ENCODE data around the gene PPAT. TPM values are rescaled to one million over a fixed set of nuclear protein-coding genes. Genes with fewer than 3 reads are reported as not detected.
A peak's percentile ranks its signal among the peaks of the same experiment; 100 is the strongest.

PPAT gene
- total and polyA plus RNA-seq, 9 donors, result 10.9 to 15.6 (median 11.9) TPM

GRCh38 chr4:56440983-56441382 lies 5.6 kb upstream of the PPAT start:
- no peaks in the 10 kb centered on the region for H3K27me3 ChIP-seq (ENCODE audit: control insufficient read depth, insufficient read depth, low read length)
- H3K4me1 ChIP-seq (ENCODE audit: control insufficient read depth, insufficient read depth, low read length), result no peaks in the 10 kb centered on the region
- H3K36me3 ChIP-seq (ENCODE audit: control insufficient read depth, insufficient read depth, low read length), result peaks cover 13% of the 10 kb centered on the region
- H3K27ac ChIP-seq (ENCODE audit: low read length), result no peak overlapping the region
- H3K9me3 ChIP-seq (replicated peaks; ENCODE audit: control insufficient read depth, low read depth, low read length), result no peaks in the 10 kb centered on the region
- no peak overlapping the region for H3K4me3 ChIP-seq (ENCODE audit: low read length)
- no peak for DNase-seq
- no CpG with 5 or more reads among the region's 1 CpG for WGBS (ENCODE audit: insufficient coverage)

- Histone ChIP-seq H3K27ac (ENCODE audit: low read length) (no peak overlapping the region), H3K36me3 (ENCODE audit: control insufficient read depth, insufficient read depth, low read length) (peaks cover 10% of the 10 kb centered on the region), H3K4me1 (ENCODE audit: control insufficient read depth, insufficient read depth, low read length) (peaks cover 5% of the 10 kb centered on the region), H3K9me3 (replicated peaks; ENCODE audit: control insufficient read depth, low read depth, low read length) (no peaks in the 10 kb centered on the region), H3K4me3 (ENCODE audit: low read length) (no peak overlapping the region), H3K27me3 (ENCODE audit: control insufficient read depth, insufficient read depth, low read length) (no peaks in the 10 kb centered on the region)
- WGBS (ENCODE audit: insufficient coverage), result no CpG with 5 or more reads among the region's 2 CpGs
- DNase-seq, result no peak
These were observed 3.4 kb upstream of the PPAT start for GRCh38 chr4:56438766-56439165.

GRCh38 chr4:56434599-56435139 lies 746 bp downstream of the PPAT start:
- no peaks in the 10 kb centered on the region for H3K36me3 ChIP-seq (ENCODE audit: control insufficient read depth, insufficient read depth, low read length)
- peak overlapping the region; percentile 95 for H3K4me3 ChIP-seq (ENCODE audit: low read length)
- H3K27me3 ChIP-seq (ENCODE audit: control insufficient read depth, insufficient read depth, low read length), result no peaks in the 10 kb centered on the region
- H3K4me1 ChIP-seq (ENCODE audit: control insufficient read depth, insufficient read depth, low read length), result peaks cover 5% of the 10 kb centered on the region
- no peaks in the 10 kb centered on the region for H3K9me3 ChIP-seq (replicated peaks; ENCODE audit: control insufficient read depth, low read depth, low read length)
- WGBS (ENCODE audit: insufficient coverage), result 0% methylated on average over 13 of the region's 15 CpGs
- peak overlapping the region; percentile 100 for H3K27ac ChIP-seq (ENCODE audit: low read length)
- peak; percentile 62 for DNase-seq

GRCh38 chr4:56433280-56433679 lies 2.1 kb downstream of the PPAT start:
- Histone ChIP-seq H3K4me1 (ENCODE audit: control insufficient read depth, insufficient read depth, low read length) (peaks cover 5% of the 10 kb centered on the region), H3K9me3 (replicated peaks; ENCODE audit: control insufficient read depth, low read depth, low read length) (no peaks in the 10 kb centered on the region), H3K4me3 (ENCODE audit: low read length) (no peak overlapping the region), H3K27me3 (ENCODE audit: control insufficient read depth, insufficient read depth, low read length) (no peaks in the 10 kb centered on the region), H3K27ac (ENCODE audit: low read length) (no peak overlapping the region), H3K36me3 (ENCODE audit: control insufficient read depth, insufficient read depth, low read length) (no peaks in the 10 kb centered on the region)
- DNase-seq, result no peak

GRCh38 chr4:56430203-56430602 lies 5.2 kb downstream of the PPAT start:
- peaks cover 5% of the 10 kb centered on the region for H3K4me1 ChIP-seq (ENCODE audit: control insufficient read depth, insufficient read depth, low read length)
- no CpG with 5 or more reads among the region's 2 CpGs for WGBS (ENCODE audit: insufficient coverage)
- DNase-seq, result no peak
- H3K27me3 ChIP-seq (ENCODE audit: control insufficient read depth, insufficient read depth, low read length), result no peaks in the 10 kb centered on the region
- H3K4me3 ChIP-seq (ENCODE audit: low read length), result no peak overlapping the region
- H3K36me3 ChIP-seq (ENCODE audit: control insufficient read depth, insufficient read depth, low read length), result no peaks in the 10 kb centered on the region
- no peaks in the 10 kb centered on the region for H3K9me3 ChIP-seq (replicated peaks; ENCODE audit: control insufficient read depth, low read depth, low read length)
- no peak overlapping the region for H3K27ac ChIP-seq (ENCODE audit: low read length)

GRCh38 chr4:56427179-56427578 lies 8.2 kb downstream of the PPAT start:
- no peak overlapping the region for H3K27ac ChIP-seq (ENCODE audit: low read length)
- no peaks in the 10 kb centered on the region for H3K9me3 ChIP-seq (replicated peaks; ENCODE audit: control insufficient read depth, low read depth, low read length)
- H3K36me3 ChIP-seq (ENCODE audit: control insufficient read depth, insufficient read depth, low read length), result no peaks in the 10 kb centered on the region
- no peak for DNase-seq
- no peak overlapping the region for H3K4me3 ChIP-seq (ENCODE audit: low read length)
- H3K27me3 ChIP-seq (ENCODE audit: control insufficient read depth, insufficient read depth, low read length), result no peaks in the 10 kb centered on the region
- H3K4me1 ChIP-seq (ENCODE audit: control insufficient read depth, insufficient read depth, low read length), result no peaks in the 10 kb centered on the region
- no CpG with 5 or more reads among the region's 1 CpG for WGBS (ENCODE audit: insufficient coverage)

- no peaks in the 10 kb centered on the region for H3K27me3 ChIP-seq (ENCODE audit: control insufficient read depth, insufficient read depth, low read length)
- H3K9me3 ChIP-seq (replicated peaks; ENCODE audit: control insufficient read depth, low read depth, low read length), result no peaks in the 10 kb centered on the region
- DNase-seq, result no peak
- H3K27ac ChIP-seq (ENCODE audit: low read length), result no peak overlapping the region
- no peaks in the 10 kb centered on the region for H3K4me1 ChIP-seq (ENCODE audit: control insufficient read depth, insufficient read depth, low read length)
- H3K4me3 ChIP-seq (ENCODE audit: low read length), result no peak overlapping the region
- no CpG with 5 or more reads among the region's 6 CpGs for WGBS (ENCODE audit: insufficient coverage)
- H3K36me3 ChIP-seq (ENCODE audit: control insufficient read depth, insufficient read depth, low read length), result peaks cover 3% of the 10 kb centered on the region
These were observed 9.1 kb downstream of the PPAT start for GRCh38 chr4:56426273-56426672.

- no peak overlapping the region for H3K4me3 ChIP-seq (ENCODE audit: low read length)
- DNase-seq, result no peak
- H3K4me1 ChIP-seq (ENCODE audit: control insufficient read depth, insufficient read depth, low read length), result no peaks in the 10 kb centered on the region
- peaks cover 3% of the 10 kb centered on the region for H3K36me3 ChIP-seq (ENCODE audit: control insufficient read depth, insufficient read depth, low read length)
- no peaks in the 10 kb centered on the region for H3K27me3 ChIP-seq (ENCODE audit: control insufficient read depth, insufficient read depth, low read length)
- H3K27ac ChIP-seq (ENCODE audit: low read length), result no peak overlapping the region
- 100% methylated on average over 1 of the region's 3 CpGs for WGBS (ENCODE audit: insufficient coverage)
- no peaks in the 10 kb centered on the region for H3K9me3 ChIP-seq (replicated peaks; ENCODE audit: control insufficient read depth, low read depth, low read length)
These were observed 9.9 kb downstream of the PPAT start for GRCh38 chr4:56425518-56425917.

- H3K4me1 ChIP-seq (ENCODE audit: control insufficient read depth, insufficient read depth, low read length), result no peaks in the 10 kb centered on the region
- DNase-seq, result peak; percentile 54
- H3K27me3 ChIP-seq (ENCODE audit: control insufficient read depth, insufficient read depth, low read length), result no peaks in the 10 kb centered on the region
- no peaks in the 10 kb centered on the region for H3K9me3 ChIP-seq (replicated peaks; ENCODE audit: control insufficient read depth, low read depth, low read length)
- H3K36me3 ChIP-seq (ENCODE audit: control insufficient read depth, insufficient read depth, low read length), result peaks cover 3% of the 10 kb centered on the region
- H3K4me3 ChIP-seq (ENCODE audit: low read length), result no peak overlapping the region
- H3K27ac ChIP-seq (ENCODE audit: low read length), result no peak overlapping the region
- WGBS (ENCODE audit: insufficient coverage), result no CpG with 5 or more reads among the region's 5 CpGs
These were observed 10.5 kb downstream of the PPAT start for GRCh38 chr4:56424697-56425514.

- 60% methylated on average over 2 of the region's 5 CpGs for WGBS (ENCODE audit: insufficient coverage)
- no peak for DNase-seq
- H3K27me3 ChIP-seq (ENCODE audit: control insufficient read depth, insufficient read depth, low read length), result no peaks in the 10 kb centered on the region
- H3K4me1 ChIP-seq (ENCODE audit: control insufficient read depth, insufficient read depth, low read length), result no peaks in the 10 kb centered on the region
- peaks cover 3% of the 10 kb centered on the region for H3K36me3 ChIP-seq (ENCODE audit: control insufficient read depth, insufficient read depth, low read length)
- no peak overlapping the region for H3K27ac ChIP-seq (ENCODE audit: low read length)
- H3K9me3 ChIP-seq (replicated peaks; ENCODE audit: control insufficient read depth, low read depth, low read length), result no peaks in the 10 kb centered on the region
- H3K4me3 ChIP-seq (ENCODE audit: low read length), result no peak overlapping the region
These were observed 11.2 kb downstream of the PPAT start for GRCh38 chr4:56424176-56424575.
